ENCODE measurements around the gene DERL3. TPM values are rescaled to one million over a fixed set of nuclear protein-coding genes. Genes with fewer than 3 reads are reported as not detected.

DERL3 gene
- total RNA-seq, 1 donor from 2014 or later = 11.4 TPM

GRCh38 chr22:23831261-23831660 lies 7.5 kb downstream of the DERL3 start:
- no peak for DNase-seq (ENCODE audit: low spot score)

- DNase-seq (ENCODE audit: low spot score) = no peak
Measured at GRCh38 chr22:23829845-23830372, 8.9 kb downstream of the DERL3 start.

- DNase-seq (ENCODE audit: low spot score) = no peak
Measured at GRCh38 chr22:23828800-23829680, 9.8 kb downstream of the DERL3 start.

- no peak for DNase-seq (ENCODE audit: low spot score)
Measured at GRCh38 chr22:23827351-23827995, 11.3 kb downstream of the DERL3 start.

GRCh38 chr22:23826510-23827350 lies 12.1 kb downstream of the DERL3 start:
- DNase-seq (ENCODE audit: low spot score) = no peak

- DNase-seq (ENCODE audit: low spot score) = no peak
Measured at GRCh38 chr22:23825246-23825905, 13.4 kb downstream of the DERL3 start.

GRCh38 chr22:23824476-23825245 lies 14.1 kb downstream of the DERL3 start:
- no peak for DNase-seq (ENCODE audit: low spot score)

GRCh38 chr22:23823331-23823791 lies 15.4 kb downstream of the DERL3 start:
- no peak for DNase-seq (ENCODE audit: low spot score)

- no peak for DNase-seq (ENCODE audit: low spot score)
Measured at GRCh38 chr22:23822101-23822671, 16.6 kb downstream of the DERL3 start.

GRCh38 chr22:23820748-23821211 lies 18.0 kb downstream of the DERL3 start:
- DNase-seq (ENCODE audit: low spot score) = no peak

- no peak for DNase-seq (ENCODE audit: low spot score)
Measured at GRCh38 chr22:23818541-23818940, 20.3 kb downstream of the DERL3 start.

GRCh38 chr22:23817146-23817545 lies 21.7 kb downstream of the DERL3 start:
- no peak for DNase-seq (ENCODE audit: low spot score)

GRCh38 chr22:23816156-23816976 lies 22.4 kb downstream of the DERL3 start:
- DNase-seq (ENCODE audit: low spot score) = no peak

GRCh38 chr22:23815541-23816155 lies 23.2 kb downstream of the DERL3 start:
- no peak for DNase-seq (ENCODE audit: low spot score)

GRCh38 chr22:23812378-23812777 lies 26.4 kb downstream of the DERL3 start:
- no peak for DNase-seq (ENCODE audit: low spot score)

GRCh38 chr22:23806837-23807236 lies 32.0 kb downstream of the DERL3 start:
- DNase-seq (ENCODE audit: low spot score) = no peak

- no peak for DNase-seq (ENCODE audit: low spot score)
Measured at GRCh38 chr22:23804781-23805291, 34.0 kb downstream of the DERL3 start.

- no peak for DNase-seq (ENCODE audit: low spot score)
Measured at GRCh38 chr22:23803001-23803819, 35.6 kb downstream of the DERL3 start.

All from ureter (tissue), 1 donor.